T47D (cell line): ENCODE measurements around the gene TSPEAR.
A peak's percentile ranks its signal among the peaks of the same experiment; 100 is the strongest.

Experiments
- DNase-seq, 2 experiments: peaks; one replicate each; pipeline versions ENCODE4 v3.0.0 to v3.0.0-alpha.2; 2011 to 2012; ENCODE audit warnings: low read depth in 1 of 2, low spot score in 1 of 2
- JUND ChIP-seq: IDR thresholded peaks from 2 replicates; pipeline ENCODE4 v1.6.1; 2012; ENCODE audit warnings: low read depth
- in situ Hi-C: cut with HindIII; loops from 2 replicates; pipeline ENCODE4 v1.10.0; 2016; ENCODE audit warnings: low sequenced_read_pairs, low pct_unique_long_range_greater_than_20kb

Gene TSPEAR

GRCh38 chr21:44519346-44520325 is 191.7 kb downstream of the TSPEAR start:
- in situ Hi-C loops, result no loop called here
- TF ChIP-seq JUND, result no peak
- no peak for DNase-seq

- no peak for DNase-seq
- in situ Hi-C loops, result no loop called here
- no peak for TF ChIP-seq JUND
These were observed 192.7 kb downstream of the TSPEAR start for GRCh38 chr21:44518686-44519085.

GRCh38 chr21:44517175-44517899 is 194.0 kb downstream of the TSPEAR start:
- no peak for TF ChIP-seq JUND
- in situ Hi-C loops, result no loop called here
- peak in 1 of 2 experiments; percentile 71 for DNase-seq

- no peak for DNase-seq
- in situ Hi-C loops, result no loop called here
- TF ChIP-seq JUND, result no peak
These were observed 194.6 kb downstream of the TSPEAR start for GRCh38 chr21:44516828-44517174.

GRCh38 chr21:44516342-44516741 is 195.0 kb downstream of the TSPEAR start:
- no peak for TF ChIP-seq JUND
- no peak for DNase-seq
- in situ Hi-C loops, result no loop called here

GRCh38 chr21:44515359-44516165 is 195.8 kb downstream of the TSPEAR start:
- in situ Hi-C loops, result no loop called here
- no peak for DNase-seq
- no peak for TF ChIP-seq JUND

- no peak for TF ChIP-seq JUND
- in situ Hi-C loops, result no loop called here
- DNase-seq, result no peak
These were observed 196.5 kb downstream of the TSPEAR start for GRCh38 chr21:44514746-44515358.

- no peak for DNase-seq
- TF ChIP-seq JUND, result no peak
- in situ Hi-C loops, result no loop called here
These were observed 197.2 kb downstream of the TSPEAR start for GRCh38 chr21:44514218-44514520.

- TF ChIP-seq JUND, result no peak
- peak in 1 of 2 experiments; percentile 36 for DNase-seq
- in situ Hi-C loops, result no loop called here
These were observed 197.8 kb downstream of the TSPEAR start for GRCh38 chr21:44513389-44514217.

- DNase-seq, result no peak
- no peak for TF ChIP-seq JUND
- in situ Hi-C loops, result no loop called here
These were observed 198.6 kb downstream of the TSPEAR start for GRCh38 chr21:44512496-44513388.

GRCh38 chr21:44511938-44512275 is 199.5 kb downstream of the TSPEAR start:
- TF ChIP-seq JUND, result no peak
- in situ Hi-C loops, result no loop called here
- no peak for DNase-seq
